NCI-H345 treated with DMSO at 0.1 percent for 48 hours (cell line): ENCODE data around the gene SBF2.
"Not testable (repeated sequence)": the region's sequence is repeated elsewhere in the genome, so short reads cannot be mapped to it uniquely, and the experiment has no call there.

ENCODE experiments used
- DNase-seq: peaks from one replicate; lab custom pipeline; 2025; ENCODE audit not compliant: unreplicated experiment; lab: John Stamatoyannopoulos, UW

SBF2 gene

GRCh38 chr11:9757809-9758636 is 536.0 kb downstream of the SBF2 start:
- DNase-seq, result peak; percentile 58

GRCh38 chr11:9756878-9757277 is 537.1 kb downstream of the SBF2 start:
- no peak for DNase-seq

GRCh38 chr11:9756461-9756860 is 537.6 kb downstream of the SBF2 start:
- no peak for DNase-seq

- peak; percentile 98 for DNase-seq
Observed at GRCh38 chr11:9755561-9756185, 538.3 kb downstream of the SBF2 start.

GRCh38 chr11:9754010-9754471 is 540.0 kb downstream of the SBF2 start:
- no peak for DNase-seq

- no peak for DNase-seq
Observed at GRCh38 chr11:9753021-9753420, 541.0 kb downstream of the SBF2 start.

- DNase-seq, result no peak
Observed at GRCh38 chr11:9752091-9752490, 541.9 kb downstream of the SBF2 start.

- no peak for DNase-seq
Observed at GRCh38 chr11:9750551-9750950, 543.5 kb downstream of the SBF2 start.

GRCh38 chr11:9748361-9748970 is 545.6 kb downstream of the SBF2 start:
- DNase-seq, result no peak

GRCh38 chr11:9747828-9748227 is 546.2 kb downstream of the SBF2 start:
- no peak for DNase-seq

GRCh38 chr11:9747229-9747628 is 546.8 kb downstream of the SBF2 start:
- no peak for DNase-seq

- DNase-seq, result no peak
Observed at GRCh38 chr11:9745411-9746211, 548.4 kb downstream of the SBF2 start.

- not testable (repeated sequence) for DNase-seq
Observed at GRCh38 chr11:9743512-9743911, 550.5 kb downstream of the SBF2 start.

GRCh38 chr11:9741260-9741659 is 552.8 kb downstream of the SBF2 start:
- no peak for DNase-seq

GRCh38 chr11:9740202-9740883 is 553.7 kb downstream of the SBF2 start:
- no peak for DNase-seq

GRCh38 chr11:9739123-9739900 is 554.7 kb downstream of the SBF2 start:
- no peak for DNase-seq

- DNase-seq, result no peak
Observed at GRCh38 chr11:9738707-9739106, 555.3 kb downstream of the SBF2 start.

GRCh38 chr11:9738116-9738515 is 555.9 kb downstream of the SBF2 start:
- no peak for DNase-seq

GRCh38 chr11:9736365-9736764 is 557.7 kb downstream of the SBF2 start:
- no peak for DNase-seq

GRCh38 chr11:9735919-9736318 is 558.1 kb downstream of the SBF2 start:
- DNase-seq, result no peak
